ENCODE results near the gene ESF1. TPM values are rescaled to one million over a fixed set of nuclear protein-coding genes. Genes with fewer than 3 reads are reported as not detected.

ESF1 gene
- total RNA-seq, 6 donors from 2014 or later = 9.8 to 17.8 (median 12.7) TPM

DNA sequence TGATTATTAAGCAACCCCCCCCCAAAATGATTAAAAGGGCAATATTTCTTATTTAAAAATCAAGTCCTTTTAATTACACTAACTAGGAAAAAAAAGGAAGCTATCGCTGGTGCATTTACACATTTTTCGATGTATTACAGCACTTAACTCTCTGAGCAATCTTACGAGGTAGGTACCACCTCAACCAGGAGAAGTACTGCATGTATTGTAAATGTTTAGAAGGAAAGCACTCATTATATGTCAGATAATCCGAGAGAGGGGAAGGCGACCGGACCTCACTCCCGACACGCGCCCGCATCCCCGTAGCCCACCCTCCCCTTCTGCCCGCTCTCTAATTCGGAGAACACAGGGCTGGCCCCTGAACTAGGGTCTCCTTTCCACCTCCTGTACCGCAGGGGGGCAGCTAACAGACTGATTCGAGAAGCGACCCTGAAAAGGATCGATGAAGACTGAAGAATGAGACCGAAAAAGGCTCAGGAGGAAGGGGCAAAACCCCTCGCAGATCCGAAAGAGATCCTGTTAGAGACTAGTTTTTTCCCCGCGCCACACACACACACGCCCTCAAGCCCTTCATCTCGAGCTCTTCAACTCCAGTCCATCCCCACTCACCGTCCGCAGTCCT, 337 bp downstream of the ESF1 start:
- H3K36me3 ChIP-seq = peaks cover 0 to 38% (median 5%) of the 10 kb centered on the region in 4 donors
- peak; percentile 4 to 17 for ATAC-seq (ENCODE audit: low FRiP score in 2 of 2)
- H3K4me1 ChIP-seq = peaks cover 19 to 38% (median 27%) of the 10 kb centered on the region in 4 donors
- 1 to 2% methylated on average over 26 of the region's 26 CpGs for WGBS, 2 donors
- no peaks in the 10 kb centered on the region for H3K27me3 ChIP-seq
- no peak for TF ChIP-seq EP300 (IDR thresholded peaks at IDR 0.05)
- TF ChIP-seq POLR2AphosphoS5 (IDR thresholded peaks at IDR 0.05) = no peak
- TF ChIP-seq, protein P1, sequence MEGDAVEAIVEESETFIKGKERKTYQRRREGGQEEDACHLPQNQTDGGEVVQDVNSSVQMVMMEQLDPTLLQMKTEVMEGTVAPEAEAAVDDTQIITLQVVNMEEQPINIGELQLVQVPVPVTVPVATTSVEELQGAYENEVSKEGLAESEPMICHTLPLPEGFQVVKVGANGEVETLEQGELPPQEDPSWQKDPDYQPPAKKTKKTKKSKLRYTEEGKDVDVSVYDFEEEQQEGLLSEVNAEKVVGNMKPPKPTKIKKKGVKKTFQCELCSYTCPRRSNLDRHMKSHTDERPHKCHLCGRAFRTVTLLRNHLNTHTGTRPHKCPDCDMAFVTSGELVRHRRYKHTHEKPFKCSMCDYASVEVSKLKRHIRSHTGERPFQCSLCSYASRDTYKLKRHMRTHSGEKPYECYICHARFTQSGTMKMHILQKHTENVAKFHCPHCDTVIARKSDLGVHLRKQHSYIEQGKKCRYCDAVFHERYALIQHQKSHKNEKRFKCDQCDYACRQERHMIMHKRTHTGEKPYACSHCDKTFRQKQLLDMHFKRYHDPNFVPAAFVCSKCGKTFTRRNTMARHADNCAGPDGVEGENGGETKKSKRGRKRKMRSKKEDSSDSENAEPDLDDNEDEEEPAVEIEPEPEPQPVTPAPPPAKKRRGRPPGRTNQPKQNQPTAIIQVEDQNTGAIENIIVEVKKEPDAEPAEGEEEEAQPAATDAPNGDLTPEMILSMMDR (IDR thresholded peaks at IDR 0.05) = no peak
- no peak for TF ChIP-seq POLR2A (IDR thresholded peaks at IDR 0.05)
- peak overlapping the region; percentile 66 to 90 (median 70) for H3K4me3 ChIP-seq
- DNase-seq = peak in 1 of 2 donors; percentile 44
- peak overlapping the region; percentile 88 to 94 (median 91) for H3K27ac ChIP-seq
- no peaks in the 10 kb centered on the region for H3K9me3 ChIP-seq

DNA sequence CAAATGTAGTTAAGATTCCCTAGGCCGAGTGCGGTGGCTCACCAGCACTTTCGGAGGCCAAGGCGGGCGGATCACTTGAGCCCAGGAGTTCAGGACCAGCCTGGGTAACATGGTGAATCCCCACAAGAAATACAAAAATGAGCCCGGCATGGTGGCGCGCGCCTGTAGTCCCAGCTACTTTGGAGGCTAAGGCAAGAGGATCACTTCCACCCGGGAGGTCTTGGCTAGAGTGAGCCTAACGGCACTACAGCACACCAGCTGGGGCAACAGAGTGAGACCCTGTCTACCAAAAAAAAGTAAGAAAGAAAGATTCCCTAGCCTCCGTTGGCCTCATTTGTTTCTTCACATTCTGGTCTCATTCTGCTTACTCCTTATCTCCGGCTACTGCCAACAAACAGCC, 1.2 kb downstream of the ESF1 start:
- Histone ChIP-seq H3K9me3 (no peaks in the 10 kb centered on the region), H3K27me3 (no peaks in the 10 kb centered on the region), H3K4me1 (peaks cover 19 to 38% (median 27%) of the 10 kb centered on the region in 4 donors), H3K36me3 (peaks cover 0 to 30% (median 2%) of the 10 kb centered on the region in 4 donors), H3K4me3 (peak overlapping the region in 1 of 4 donors; percentile 71), H3K27ac (no peak overlapping the region)
- ATAC-seq (ENCODE audit: low FRiP score in 2 of 2) = no peak
- WGBS, 2 donors = 92 to 96% methylated on average over 13 of the region's 13 CpGs
- no peak for TF ChIP-seq POLR2A (IDR thresholded peaks at IDR 0.05)
- TF ChIP-seq EP300 (IDR thresholded peaks at IDR 0.05) = no peak
- TF ChIP-seq, protein P1 (IDR thresholded peaks at IDR 0.05) = no peak
- no peak for TF ChIP-seq POLR2AphosphoS5 (IDR thresholded peaks at IDR 0.05)
- no peak for DNase-seq

DNA sequence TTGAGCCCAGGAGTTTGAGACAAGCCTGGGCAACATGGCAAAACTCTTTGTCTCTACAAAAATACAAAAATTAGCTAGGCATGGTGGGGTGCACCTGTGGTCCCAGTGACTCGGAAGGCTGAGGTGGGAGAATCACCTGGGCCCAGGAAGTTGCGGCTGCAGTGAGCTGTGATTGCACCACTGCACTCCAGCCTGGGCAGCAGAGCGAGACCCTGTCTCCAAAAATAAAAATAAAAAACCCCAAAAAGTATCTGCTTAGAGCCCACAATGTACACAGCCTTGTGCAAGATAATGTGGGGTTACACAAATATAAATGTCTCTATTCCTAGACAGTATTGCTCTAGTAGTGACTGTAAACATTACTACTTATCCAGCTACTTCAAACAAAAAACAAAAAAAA, 5.9 kb downstream of the ESF1 start:
- H3K4me1 ChIP-seq = peaks cover 5 to 7% (median 6%) of the 10 kb centered on the region in 4 donors
- no peaks in the 10 kb centered on the region for H3K27me3 ChIP-seq
- no peak overlapping the region for H3K27ac ChIP-seq
- DNase-seq = no peak
- WGBS, 2 donors = 100% methylated on average over 3 of the region's 3 CpGs
- ATAC-seq (ENCODE audit: low FRiP score in 2 of 2) = no peak
- TF ChIP-seq POLR2AphosphoS5 (IDR thresholded peaks at IDR 0.05) (no peak), POLR2A (IDR thresholded peaks at IDR 0.05) (no peak), EP300 (IDR thresholded peaks at IDR 0.05) (no peak)
- TF ChIP-seq, protein P1 (IDR thresholded peaks at IDR 0.05) = no peak
- H3K36me3 ChIP-seq = peaks cover 2 to 64% (median 16%) of the 10 kb centered on the region in 4 donors
- no peak overlapping the region for H3K4me3 ChIP-seq
- H3K9me3 ChIP-seq = no peaks in the 10 kb centered on the region

DNA sequence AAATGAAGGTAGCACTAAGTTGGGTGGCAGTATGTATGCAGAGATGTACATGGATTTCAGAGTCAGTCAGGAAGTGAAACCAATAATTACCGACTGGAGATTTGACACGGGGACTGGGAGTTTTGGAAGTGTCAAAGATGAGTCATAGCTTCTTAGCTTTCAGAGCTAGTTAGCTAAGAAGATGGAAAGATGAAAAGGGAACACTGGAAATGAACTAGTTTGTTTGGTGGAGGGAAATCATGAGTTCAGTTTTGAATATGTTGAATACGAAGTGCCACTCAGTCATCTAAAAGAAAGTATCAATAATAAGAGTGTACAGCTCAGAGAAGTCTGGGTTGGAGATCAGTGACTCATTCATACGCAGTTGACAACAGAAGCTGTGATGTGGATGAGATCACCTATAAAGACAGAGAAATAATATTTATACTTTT, 7.5 kb downstream of the ESF1 start:
- TF ChIP-seq, protein P1 (IDR thresholded peaks at IDR 0.05) = no peak
- TF ChIP-seq POLR2A (IDR thresholded peaks at IDR 0.05) (no peak), EP300 (IDR thresholded peaks at IDR 0.05) (no peak), POLR2AphosphoS5 (IDR thresholded peaks at IDR 0.05) (no peak)

DNA sequence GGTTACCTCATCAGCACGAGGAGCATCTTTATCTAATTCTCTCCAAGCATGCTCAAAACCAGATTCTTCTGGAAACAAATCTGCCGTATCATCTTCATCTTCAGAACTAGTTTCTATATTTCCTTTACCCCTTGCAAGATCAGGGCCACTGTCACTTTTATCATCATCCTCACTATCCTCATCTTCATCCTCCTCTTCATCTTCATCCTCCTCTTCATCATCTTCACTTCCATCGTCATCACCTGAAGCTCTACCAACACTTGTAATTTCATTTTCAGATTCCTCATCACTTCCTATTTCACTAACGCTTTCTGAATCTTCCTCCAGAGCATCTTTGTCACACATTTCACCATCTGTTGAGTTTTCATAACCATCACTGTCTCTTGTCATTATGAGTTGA, 8.9 kb downstream of the ESF1 start:
- ATAC-seq (ENCODE audit: low FRiP score in 2 of 2) (no peak), DNase-seq (no peak)
- TF ChIP-seq POLR2AphosphoS5 (IDR thresholded peaks at IDR 0.05) = no peak
- TF ChIP-seq EP300 (IDR thresholded peaks at IDR 0.05) = no peak
- TF ChIP-seq, protein P1 (IDR thresholded peaks at IDR 0.05) = no peak
- TF ChIP-seq POLR2A (IDR thresholded peaks at IDR 0.05) = no peak
- Histone ChIP-seq H3K9me3 (no peaks in the 10 kb centered on the region), H3K36me3 (peaks cover 2 to 69% (median 14%) of the 10 kb centered on the region in 4 donors), H3K4me1 (no peaks in the 10 kb centered on the region), H3K27ac (no peak overlapping the region), H3K27me3 (no peaks in the 10 kb centered on the region), H3K4me3 (no peak overlapping the region)
- 79 to 80% methylated on average over 4 of the region's 4 CpGs for WGBS, 2 donors

More for the DNA sequence above, 7.5 kb downstream of the ESF1 start:
- WGBS, 2 donors = 60 to 76% methylated on average over 4 of the region's 4 CpGs
- no peak overlapping the region for H3K4me3 ChIP-seq
- DNase-seq (no peak), ATAC-seq (ENCODE audit: low FRiP score in 2 of 2) (no peak)
- no peaks in the 10 kb centered on the region for H3K4me1 ChIP-seq
- no peaks in the 10 kb centered on the region for H3K27me3 ChIP-seq
- peaks cover 2 to 71% (median 16%) of the 10 kb centered on the region in 4 donors for H3K36me3 ChIP-seq
- H3K27ac ChIP-seq = no peak overlapping the region
- no peaks in the 10 kb centered on the region for H3K9me3 ChIP-seq

Data from upper lobe of left lung (tissue), 6 donors.